MM.1S (cell line): ENCODE data around the gene BLOC1S4.

Experiments
- DNase-seq: peaks from one replicate; pipeline ENCODE4 v3.0.0-alpha.2; 2015
- H2AFZ ChIP-seq: fragments of 300-600 bp; sonication (generic); 2 replicates; pipeline ENCODE4 v1.6.0; 2016; ENCODE audit warnings: antibody characterized with exemption, low read length
- H3F3A ChIP-seq: fragments of 300-600 bp; sonication (generic); 2 replicates; pipeline ENCODE4 v1.6.1; 2016; ENCODE audit warnings: mild to moderate bottlenecking, antibody characterized with exemption, low read length, moderate library complexity, mixed read lengths; ENCODE audit not compliant: insufficient read depth
- H3K27ac ChIP-seq: fragments of 300-600 bp; sonication (generic); 2 replicates; pipeline ENCODE4 v1.5.1; 2016; ENCODE audit warnings: mild to moderate bottlenecking, low read length
- H3K27me3 ChIP-seq: fragments of 300-600 bp; sonication (generic); replicated peaks from 2 replicates; pipeline ENCODE4 v1.6.0; 2016; ENCODE audit warnings: low read length; ENCODE audit not compliant: insufficient read depth
- H3K36me3 ChIP-seq: fragments of 300-600 bp; sonication (generic); replicated peaks from 2 replicates; pipeline ENCODE4 v1.6.1; 2016; ENCODE audit warnings: mild to moderate bottlenecking, low read length, mixed read lengths; ENCODE audit not compliant: insufficient read depth
- H3K4me1 ChIP-seq: fragments of 300-600 bp; sonication (generic); 2 replicates; pipeline ENCODE4 v1.6.1; 2016; ENCODE audit warnings: low read length, mixed read lengths
- H3K4me2 ChIP-seq: fragments of 300-600 bp; sonication (generic); 2 replicates; pipeline ENCODE4 v1.6.0; 2016; ENCODE audit warnings: low read depth, low read length
- H3K4me3 ChIP-seq: fragments of 300-600 bp; sonication (generic); 2 replicates; pipeline ENCODE4 v1.5.1; 2016; ENCODE audit warnings: low read length, mixed read lengths
- H3K79me2 ChIP-seq: fragments of 300-600 bp; sonication (generic); 2 replicates; pipeline ENCODE4 v1.6.1; 2016; ENCODE audit warnings: mixed run types, low read length, mixed read lengths
- H3K9ac ChIP-seq: fragments of 300-600 bp; sonication (generic); 2 replicates; pipeline ENCODE4 v1.6.1; 2016; ENCODE audit warnings: low read length, mixed read lengths
- H3K9me2 ChIP-seq: fragments of 300-600 bp; sonication (generic); replicated peaks from 2 replicates; pipeline ENCODE4 v1.6.1; 2016; ENCODE audit warnings: mild to moderate bottlenecking, low read length, mixed read lengths; ENCODE audit not compliant: insufficient read depth
- H3K9me3 ChIP-seq: fragments of 300-600 bp; sonication (generic); replicated peaks from 2 replicates; pipeline ENCODE4 v1.6.1; 2016; ENCODE audit warnings: mild to moderate bottlenecking, low read length, mixed read lengths; ENCODE audit not compliant: insufficient read depth
- H4K20me1 ChIP-seq: fragments of 300-600 bp; sonication (generic); 2 replicates; pipeline ENCODE4 v1.6.1; 2016; ENCODE audit warnings: mild to moderate bottlenecking, low read length, moderate library complexity, mixed read lengths; ENCODE audit not compliant: insufficient read depth
- EZH2 ChIP-seq: fragments of 300-600 bp; sonication (generic); optimal IDR thresholded peaks from 2 replicates; pipeline ENCODE3; 2017; ENCODE audit warnings: low read depth, mild to moderate bottlenecking, antibody characterized with exemption, low read length, mixed read lengths
- EZH2phosphoT487 ChIP-seq: fragments of 300-600 bp; sonication (generic); IDR thresholded peaks from 2 replicates; pipeline ENCODE4 v1.6.1; 2018; ENCODE audit warnings: antibody characterized with exemption, low read length
- TF ChIP-seq, protein P1 (sequence below): fragments of 300-600 bp; sonication (generic); IDR thresholded peaks from 2 replicates; pipeline ENCODE4 v1.5.1; 2016; ENCODE audit warnings: antibody characterized with exemption, low read length, mixed read lengths

BLOC1S4 gene

GRCh38 chr4:6693231-6694176 is 22.5 kb upstream of the BLOC1S4 start, which contains the start of gene S100P:
TSS of gene S100P (plus strand) at chr4:6693878. CDS start at chr4:6693933, 55 bp downstream.
- Histone ChIP-seq H3K9me3 (no peaks in the 10 kb centered on the region), H3F3A (no peaks in the 10 kb centered on the region), H3K9ac (no peak within 1 kb of the TSS), H3K4me1 (no peaks in the 10 kb centered on the region), H3K27ac (no peak within 1 kb of the TSS), H3K36me3 (no peaks in the 10 kb centered on the region), H3K27me3 (no peaks in the 10 kb centered on the region; the same call in 1 of the 2 replicates), H3K79me2 (no peaks in the 10 kb centered on the region), H3K9me2 (no peaks in the 10 kb centered on the region), H3K4me2 (no peak within 1 kb of the TSS), H4K20me1 (no peaks in the 10 kb centered on the region), H2AFZ (no peak within 1 kb of the TSS), H3K4me3 (no peak within 1 kb of the TSS)
- no peak for TF ChIP-seq EZH2
- no peak for DNase-seq

DNA sequence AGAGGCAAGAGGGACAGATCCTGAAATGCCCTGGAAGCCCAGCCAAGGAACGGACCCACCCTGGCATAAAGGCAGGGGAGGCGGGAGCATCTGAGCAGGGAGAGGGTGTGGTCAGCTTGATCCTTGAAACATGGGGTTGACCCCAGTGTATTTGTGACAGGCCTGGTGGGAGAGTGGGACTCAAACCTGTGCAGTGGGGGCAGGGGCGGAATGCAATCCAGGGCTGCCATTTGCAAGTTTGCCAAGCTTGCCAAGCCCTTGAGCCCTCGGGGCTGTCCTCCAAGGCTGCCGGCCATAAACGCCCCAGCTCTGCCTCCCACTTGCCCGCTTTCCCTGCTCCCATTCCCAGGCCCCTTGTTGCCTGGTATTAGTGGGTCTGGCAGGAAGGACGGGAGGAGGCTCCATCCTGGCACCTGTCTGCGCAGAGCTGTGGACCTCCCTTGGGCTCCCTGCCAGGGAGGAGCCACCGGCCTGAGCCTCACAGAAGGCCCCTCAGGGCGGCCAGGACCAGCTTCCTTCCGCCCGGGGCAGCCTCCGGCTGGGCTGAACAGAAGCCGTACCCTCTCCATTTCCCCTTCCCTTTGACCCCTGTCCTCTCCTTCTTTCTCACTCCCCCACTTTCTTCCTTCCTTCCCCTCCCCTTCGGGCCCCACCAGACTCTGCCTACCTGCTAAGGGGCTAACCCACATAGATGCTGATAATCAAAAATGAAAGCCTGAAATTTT is 21.6 kb upstream of the BLOC1S4 start:
- H3K27me3 ChIP-seq: no peaks in the 10 kb centered on the region
- H4K20me1 ChIP-seq: no peaks in the 10 kb centered on the region
- no peak overlapping the region for H2AFZ ChIP-seq
- no peak for DNase-seq
- TF ChIP-seq EZH2phosphoT487 (no peak), EZH2 (no peak)
- TF ChIP-seq, protein P1, sequence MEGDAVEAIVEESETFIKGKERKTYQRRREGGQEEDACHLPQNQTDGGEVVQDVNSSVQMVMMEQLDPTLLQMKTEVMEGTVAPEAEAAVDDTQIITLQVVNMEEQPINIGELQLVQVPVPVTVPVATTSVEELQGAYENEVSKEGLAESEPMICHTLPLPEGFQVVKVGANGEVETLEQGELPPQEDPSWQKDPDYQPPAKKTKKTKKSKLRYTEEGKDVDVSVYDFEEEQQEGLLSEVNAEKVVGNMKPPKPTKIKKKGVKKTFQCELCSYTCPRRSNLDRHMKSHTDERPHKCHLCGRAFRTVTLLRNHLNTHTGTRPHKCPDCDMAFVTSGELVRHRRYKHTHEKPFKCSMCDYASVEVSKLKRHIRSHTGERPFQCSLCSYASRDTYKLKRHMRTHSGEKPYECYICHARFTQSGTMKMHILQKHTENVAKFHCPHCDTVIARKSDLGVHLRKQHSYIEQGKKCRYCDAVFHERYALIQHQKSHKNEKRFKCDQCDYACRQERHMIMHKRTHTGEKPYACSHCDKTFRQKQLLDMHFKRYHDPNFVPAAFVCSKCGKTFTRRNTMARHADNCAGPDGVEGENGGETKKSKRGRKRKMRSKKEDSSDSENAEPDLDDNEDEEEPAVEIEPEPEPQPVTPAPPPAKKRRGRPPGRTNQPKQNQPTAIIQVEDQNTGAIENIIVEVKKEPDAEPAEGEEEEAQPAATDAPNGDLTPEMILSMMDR: no peak
- H3F3A ChIP-seq: no peaks in the 10 kb centered on the region
- H3K79me2 ChIP-seq: no peaks in the 10 kb centered on the region
- no peak overlapping the region for H3K4me3 ChIP-seq
- no peaks in the 10 kb centered on the region for H3K4me1 ChIP-seq
- no peak overlapping the region for H3K4me2 ChIP-seq
- no peaks in the 10 kb centered on the region for H3K9me3 ChIP-seq
- no peaks in the 10 kb centered on the region for H3K9me2 ChIP-seq
- H3K27ac ChIP-seq: no peak overlapping the region
- no peak overlapping the region for H3K9ac ChIP-seq
- H3K36me3 ChIP-seq: no peaks in the 10 kb centered on the region

- Histone ChIP-seq H3K4me2 (no peak overlapping the region), H3K4me3 (no peak overlapping the region), H3F3A (no peaks in the 10 kb centered on the region), H3K27ac (no peak overlapping the region), H3K9me3 (no peaks in the 10 kb centered on the region), H3K79me2 (no peaks in the 10 kb centered on the region), H3K27me3 (no peaks in the 10 kb centered on the region), H3K9ac (no peak overlapping the region), H4K20me1 (no peaks in the 10 kb centered on the region), H3K4me1 (no peaks in the 10 kb centered on the region), H3K9me2 (no peaks in the 10 kb centered on the region), H2AFZ (no peak overlapping the region), H3K36me3 (no peaks in the 10 kb centered on the region)
- DNase-seq: no peak
- TF ChIP-seq EZH2 (no peak), EZH2phosphoT487 (no peak)
- TF ChIP-seq, protein P1: no peak
Measured at GRCh38 chr4:6695660-6696610, 20.0 kb upstream of the BLOC1S4 start.
